Measurements from ENCODE around the gene WDR55. TPM values are rescaled to one million over a fixed set of nuclear protein-coding genes. Genes with fewer than 3 reads are reported as not detected.

WDR55 gene
- total RNA-seq, 4 donors from 2014 or later: 15.1 to 33.0 (median 21.1) TPM

GRCh38 chr5:140672455-140673186 is 7.9 kb downstream of the WDR55 start:
- WGBS, 2 donors: 42 to 65% methylated on average over 28 to 38 of the region's 70 CpGs
- Histone ChIP-seq H3K27ac (no peak overlapping the region), H3K36me3 (peaks cover 7 to 99% (median 17%) of the 10 kb centered on the region in 3 donors), H3K9me3 (no peaks in the 10 kb centered on the region), H3K27me3 (no peaks in the 10 kb centered on the region), H3K4me1 (no peaks in the 10 kb centered on the region), H3K4me3 (no peak overlapping the region)
- TF ChIP-seq EP300 (IDR thresholded peaks at IDR 0.05): no peak
- TF ChIP-seq CTCF (IDR thresholded peaks at IDR 0.05): no peak
- no peak for DNase-seq (ENCODE audit: low spot score in 2 of 2)

GRCh38 chr5:140673187-140673976 is 8.7 kb downstream of the WDR55 start, which contains the start of gene DND1:
DND1 (minus strand) TSS chr5:140673576; CDS start chr5:140673542, 34 bp downstream.
- Histone ChIP-seq H3K27me3 (no peaks in the 10 kb centered on the region), H3K36me3 (peaks cover 7 to 99% (median 12%) of the 10 kb centered on the region in 3 donors), H3K4me3 (no peak within 1 kb of the TSS), H3K27ac (no peak within 1 kb of the TSS), H3K9me3 (no peaks in the 10 kb centered on the region), H3K4me1 (no peaks in the 10 kb centered on the region)
- no peak for TF ChIP-seq POLR2A (IDR thresholded peaks at IDR 0.05)
- no peak for TF ChIP-seq EP300 (IDR thresholded peaks at IDR 0.05)
- no peak for TF ChIP-seq CTCF (IDR thresholded peaks at IDR 0.05)
- WGBS, 2 donors: 82 to 86% methylated on average over 45 of the region's 45 CpGs
- DNase-seq (ENCODE audit: low spot score in 2 of 2): no peak

GRCh38 chr5:140674211-140674610 is 9.5 kb downstream of the WDR55 start:
- TF ChIP-seq POLR2A (IDR thresholded peaks at IDR 0.05) (no peak), EP300 (IDR thresholded peaks at IDR 0.05) (no peak), CTCF (IDR thresholded peaks at IDR 0.05) (no peak)
- 87 to 93% methylated on average over 2 of the region's 2 CpGs for WGBS, 2 donors
- Histone ChIP-seq H3K9me3 (no peaks in the 10 kb centered on the region), H3K4me3 (no peak overlapping the region), H3K27ac (no peak overlapping the region), H3K4me1 (no peaks in the 10 kb centered on the region), H3K27me3 (no peaks in the 10 kb centered on the region), H3K36me3 (peaks cover 6 to 99% (median 7%) of the 10 kb centered on the region in 3 donors)
- DNase-seq (ENCODE audit: low spot score in 2 of 2): no peak

GRCh38 chr5:140674629-140675028 is 9.9 kb downstream of the WDR55 start:
- Histone ChIP-seq H3K4me1 (no peaks in the 10 kb centered on the region), H3K9me3 (no peaks in the 10 kb centered on the region), H3K27ac (no peak overlapping the region), H3K27me3 (no peaks in the 10 kb centered on the region), H3K4me3 (no peak overlapping the region), H3K36me3 (peaks cover 2 to 99% (median 7%) of the 10 kb centered on the region in 3 donors)
- 83 to 96% methylated on average over 4 of the region's 4 CpGs for WGBS, 2 donors
- TF ChIP-seq CTCF (IDR thresholded peaks at IDR 0.05) (no peak), POLR2A (IDR thresholded peaks at IDR 0.05) (no peak), EP300 (IDR thresholded peaks at IDR 0.05) (no peak)
- DNase-seq (ENCODE audit: low spot score in 2 of 2): no peak

- Histone ChIP-seq H3K4me1 (no peaks in the 10 kb centered on the region), H3K27me3 (no peaks in the 10 kb centered on the region), H3K4me3 (no peak overlapping the region), H3K9me3 (no peaks in the 10 kb centered on the region), H3K36me3 (peaks cover 3 to 99% (median 7%) of the 10 kb centered on the region in 3 donors), H3K27ac (no peak overlapping the region)
- TF ChIP-seq POLR2A (IDR thresholded peaks at IDR 0.05) (no peak), CTCF (IDR thresholded peaks at IDR 0.05) (no peak), EP300 (IDR thresholded peaks at IDR 0.05) (no peak)
- 91 to 100% methylated on average over 2 to 3 of the region's 3 CpGs for WGBS, 2 donors
- no peak for DNase-seq (ENCODE audit: low spot score in 2 of 2)
Measured at GRCh38 chr5:140677947-140678346, 13.2 kb downstream of the WDR55 start.

All from tibial nerve (tissue), 4 donors.